Peyer's patch (tissue), 4 donors: ENCODE data around the gene TCF7L2. TPM values are rescaled to one million over a fixed set of nuclear protein-coding genes. Genes with fewer than 3 reads are reported as not detected.

Experiments
- DNase-seq, 3 donors: peaks; one replicate each; pipeline ENCODE4 v3.0.0-alpha.2; 2017 to 2019
- H3K27ac ChIP-seq, 4 donors: fragments of 200-600 bp; sonication (generic); one replicate each; pipeline ENCODE4 v1.5.1; 2016 to 2019
- H3K27me3 ChIP-seq, 2 donors: fragments of 200-600 bp; sonication (generic); one replicate each; pipeline ENCODE4 v1.5.1; 2019
- H3K36me3 ChIP-seq, 3 donors: fragments of 200-600 bp; sonication (generic); one replicate each; pipeline ENCODE4 v1.5.1; 2016 to 2019
- H3K4me1 ChIP-seq, 4 donors: fragments of 200-600 bp; sonication (generic); one replicate each; pipeline ENCODE4 v1.5.1; 2016 to 2019
- H3K4me3 ChIP-seq, 4 donors: fragments of 200-600 bp; sonication (generic); 1 replicate in 3 of 4; 2 replicates in 1 of 4; pipeline ENCODE4 v1.5.1; 2016 to 2019; ENCODE audit warnings: mild to moderate bottlenecking in 1 of 4
- H3K9me3 ChIP-seq, 4 donors: fragments of 200-600 bp; sonication (generic); one replicate each; pipeline ENCODE4 v1.5.1; 2016 to 2019; ENCODE audit warnings: mild to moderate bottlenecking in 1 of 4
- POLR2A ChIP-seq, 2 donors: fragments of 450-650 bp; IDR thresholded peaks; one replicate each; pipeline ENCODE4 v1.5.1; 2017; ENCODE audit warnings: antibody characterized with exemption in 2 of 2, mild to moderate bottlenecking in 2 of 2, moderate library complexity in 2 of 2
- total RNA-seq, 4 donors: library from RNA; depleted of rRNA; stranded (reverse); fragments of >200 nt; gene quantifications; one replicate each; pipeline ENCODE4 v1.1.0, GENCODE V29; 2016
- TF ChIP-seq, protein P1 (sequence below), 6 experiments: fragments of 450-650 bp in 4 of 6; fragments of 200-600 bp in 2 of 6; sonication (generic) in 1 of 6; IDR thresholded peaks; one replicate each; pipeline ENCODE4 v1.5.1; 2017 to 2019; ENCODE audit warnings: antibody characterized with exemption in 6 of 6, mild to moderate bottlenecking in 3 of 6, moderate library complexity in 1 of 6

TCF7L2 gene
- total RNA-seq, 4 donors from 2014 or later = 72.3 to 148 (median 93.0) TPM

DNA sequence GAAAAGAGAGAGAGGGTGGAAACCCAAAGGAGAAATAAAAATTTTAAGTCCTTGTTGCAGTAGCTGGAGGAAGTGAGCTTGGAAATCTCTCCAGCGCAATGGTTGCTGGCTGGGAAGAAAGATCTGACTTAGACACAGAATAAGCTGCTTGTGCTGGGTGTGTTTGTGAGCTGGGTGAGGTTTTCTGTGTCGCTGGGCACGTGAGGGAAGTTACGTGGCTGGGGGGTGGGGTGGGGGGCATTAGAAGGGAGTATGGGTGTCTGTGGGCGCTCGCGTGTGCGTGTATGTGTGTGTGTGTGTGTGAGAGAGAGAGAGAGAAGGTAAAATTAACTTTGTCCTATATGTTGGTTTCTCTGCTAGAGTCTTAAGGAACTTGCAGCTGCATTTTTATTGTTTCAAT is 11.6 kb downstream of the TCF7L2 start:
- Histone ChIP-seq H3K27ac (no peak overlapping the region), H3K4me1 (peaks cover 0 to 27% (median 3%) of the 10 kb centered on the region in 4 donors), H3K4me3 (no peak overlapping the region), H3K36me3 (peaks cover 0 to 13% (median 0%) of the 10 kb centered on the region in 3 donors), H3K27me3 (no peaks in the 10 kb centered on the region), H3K9me3 (no peaks in the 10 kb centered on the region)
- DNase-seq = no peak
- TF ChIP-seq, protein P1, sequence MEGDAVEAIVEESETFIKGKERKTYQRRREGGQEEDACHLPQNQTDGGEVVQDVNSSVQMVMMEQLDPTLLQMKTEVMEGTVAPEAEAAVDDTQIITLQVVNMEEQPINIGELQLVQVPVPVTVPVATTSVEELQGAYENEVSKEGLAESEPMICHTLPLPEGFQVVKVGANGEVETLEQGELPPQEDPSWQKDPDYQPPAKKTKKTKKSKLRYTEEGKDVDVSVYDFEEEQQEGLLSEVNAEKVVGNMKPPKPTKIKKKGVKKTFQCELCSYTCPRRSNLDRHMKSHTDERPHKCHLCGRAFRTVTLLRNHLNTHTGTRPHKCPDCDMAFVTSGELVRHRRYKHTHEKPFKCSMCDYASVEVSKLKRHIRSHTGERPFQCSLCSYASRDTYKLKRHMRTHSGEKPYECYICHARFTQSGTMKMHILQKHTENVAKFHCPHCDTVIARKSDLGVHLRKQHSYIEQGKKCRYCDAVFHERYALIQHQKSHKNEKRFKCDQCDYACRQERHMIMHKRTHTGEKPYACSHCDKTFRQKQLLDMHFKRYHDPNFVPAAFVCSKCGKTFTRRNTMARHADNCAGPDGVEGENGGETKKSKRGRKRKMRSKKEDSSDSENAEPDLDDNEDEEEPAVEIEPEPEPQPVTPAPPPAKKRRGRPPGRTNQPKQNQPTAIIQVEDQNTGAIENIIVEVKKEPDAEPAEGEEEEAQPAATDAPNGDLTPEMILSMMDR (IDR thresholded peaks at IDR 0.05) = no peak
- TF ChIP-seq POLR2A (IDR thresholded peaks at IDR 0.05) = no peak

DNA sequence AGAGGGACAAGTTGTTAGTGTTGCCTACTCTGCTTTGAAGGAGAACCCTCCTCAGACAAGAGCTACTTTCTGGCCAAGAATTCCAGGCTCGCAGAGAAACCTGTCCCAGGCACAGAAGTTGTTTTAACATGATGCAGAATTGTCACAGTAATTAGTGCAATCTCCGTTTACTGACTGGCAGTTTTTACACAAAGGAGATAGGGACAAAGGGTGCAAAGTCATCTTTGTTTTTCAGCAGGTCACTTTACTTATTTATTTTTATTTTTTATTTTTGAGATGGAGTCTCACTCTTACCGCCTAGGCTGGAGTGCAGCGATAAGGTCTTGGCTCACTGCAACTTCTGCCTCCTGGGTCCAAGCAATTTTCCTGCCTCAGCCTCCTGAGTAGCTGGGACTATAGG is 12.3 kb downstream of the TCF7L2 start:
- DNase-seq = no peak
- Histone ChIP-seq H3K4me3 (no peak overlapping the region), H3K27me3 (no peaks in the 10 kb centered on the region), H3K27ac (no peak overlapping the region), H3K4me1 (peaks cover 0 to 23% (median 3%) of the 10 kb centered on the region in 4 donors), H3K36me3 (peaks cover 0 to 19% (median 0%) of the 10 kb centered on the region in 3 donors), H3K9me3 (no peaks in the 10 kb centered on the region)
- TF ChIP-seq POLR2A (IDR thresholded peaks at IDR 0.05) = no peak
- TF ChIP-seq, protein P1 (IDR thresholded peaks at IDR 0.05) = no peak

DNA sequence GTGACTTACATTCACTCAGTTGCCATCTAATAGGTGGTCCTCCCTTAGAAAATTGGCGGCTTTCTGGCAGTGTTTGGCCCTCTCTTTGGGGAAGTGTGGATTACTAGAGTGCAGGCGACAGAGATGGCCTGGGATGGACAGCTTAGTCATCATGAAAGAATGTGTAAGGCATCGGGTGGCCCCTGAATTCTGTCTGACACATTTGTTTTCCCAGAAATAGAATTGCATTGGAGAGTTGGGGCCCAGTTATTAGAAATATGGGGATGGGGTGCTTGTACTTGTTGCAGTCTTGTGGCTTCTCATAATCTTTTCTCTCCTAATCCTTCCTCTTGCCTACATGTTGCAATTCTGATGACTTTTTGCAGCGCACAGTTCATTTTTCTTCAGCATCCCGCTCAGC is 13.8 kb downstream of the TCF7L2 start:
- Histone ChIP-seq H3K9me3 (no peaks in the 10 kb centered on the region), H3K4me1 (peaks cover 0 to 12% (median 1%) of the 10 kb centered on the region in 4 donors), H3K27me3 (no peaks in the 10 kb centered on the region), H3K4me3 (no peak overlapping the region), H3K36me3 (peaks cover 0 to 33% (median 0%) of the 10 kb centered on the region in 3 donors), H3K27ac (no peak overlapping the region)
- TF ChIP-seq, protein P1 (IDR thresholded peaks at IDR 0.05) = no peak
- TF ChIP-seq POLR2A (IDR thresholded peaks at IDR 0.05) = no peak
- no peak for DNase-seq

DNA sequence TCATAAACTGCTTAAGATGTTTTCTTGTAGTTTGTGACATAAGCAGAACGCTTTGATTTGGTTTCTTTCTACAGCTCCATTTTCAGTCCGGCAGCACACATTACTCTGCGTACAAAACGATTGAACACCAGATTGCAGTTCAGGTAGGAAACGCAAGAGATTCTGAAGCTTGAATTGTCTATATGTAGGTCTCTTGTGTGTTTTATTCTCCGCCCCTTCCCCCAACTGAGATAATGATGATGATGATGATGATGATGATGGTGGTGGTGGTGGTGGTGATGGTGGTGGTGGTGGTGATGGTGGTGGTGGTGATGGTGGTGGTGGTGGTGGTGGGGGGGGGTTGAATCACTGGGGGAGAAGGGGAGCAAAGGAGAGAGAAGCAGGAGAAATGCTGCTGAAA is 14.4 kb downstream of the TCF7L2 start:
- Histone ChIP-seq H3K9me3 (no peaks in the 10 kb centered on the region), H3K27ac (no peak overlapping the region), H3K4me1 (peaks cover 0 to 6% (median 1%) of the 10 kb centered on the region in 4 donors)

DNA sequence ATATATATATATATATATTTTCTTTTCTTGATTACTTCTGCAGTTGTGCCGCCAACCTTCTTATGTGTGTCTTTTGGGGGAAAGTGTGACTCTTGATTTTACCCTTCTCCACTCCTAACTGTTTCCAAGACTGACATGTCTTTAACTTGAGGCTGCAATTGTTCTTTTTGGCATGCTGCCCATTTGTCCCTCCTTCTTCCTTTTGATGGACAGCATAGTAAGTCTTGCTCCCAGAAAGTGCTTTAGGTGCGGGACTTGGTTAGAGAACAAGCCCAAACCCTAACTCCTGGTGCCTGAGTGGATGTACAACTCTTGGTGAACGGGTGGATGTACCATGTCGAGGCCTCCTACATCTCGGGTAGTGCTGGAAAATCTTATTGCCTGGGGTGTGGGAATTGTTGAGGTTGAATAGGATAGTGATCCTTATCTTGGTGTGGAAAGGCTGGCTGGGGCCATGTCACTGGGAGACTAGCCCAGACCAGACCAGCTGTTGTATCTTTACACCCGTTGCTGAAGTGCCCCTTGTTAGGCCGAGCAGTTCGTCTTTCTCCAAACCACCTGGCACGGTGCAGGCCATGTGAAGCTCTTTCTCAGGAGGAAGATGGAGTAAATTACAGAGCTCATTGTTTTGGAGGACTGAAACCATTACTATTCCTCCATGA is 16.3 kb downstream of the TCF7L2 start:
- Histone ChIP-seq H3K27ac (no peak overlapping the region), H3K4me3 (no peak overlapping the region), H3K4me1 (peaks cover 0 to 5% (median 0%) of the 10 kb centered on the region in 4 donors), H3K9me3 (no peaks in the 10 kb centered on the region), H3K27me3 (no peaks in the 10 kb centered on the region), H3K36me3 (peaks cover 0 to 36% (median 0%) of the 10 kb centered on the region in 3 donors)
- TF ChIP-seq, protein P1 (IDR thresholded peaks at IDR 0.05) = no peak
- no peak for TF ChIP-seq POLR2A (IDR thresholded peaks at IDR 0.05)
- DNase-seq = no peak

More for the DNA sequence above, 14.4 kb downstream of the TCF7L2 start:
- TF ChIP-seq, protein P1 (IDR thresholded peaks at IDR 0.05) = no peak
- no peak for TF ChIP-seq POLR2A (IDR thresholded peaks at IDR 0.05)
- no peak for DNase-seq
- Histone ChIP-seq H3K36me3 (peaks cover 0 to 35% (median 0%) of the 10 kb centered on the region in 3 donors), H3K27me3 (no peaks in the 10 kb centered on the region), H3K4me3 (no peak overlapping the region)
